Measurements from ENCODE around the gene RAB36. TPM values are rescaled to one million over a fixed set of nuclear protein-coding genes. Genes with fewer than 3 reads are reported as not detected.
A peak's percentile ranks its signal among the peaks of the same experiment; 100 is the strongest.

Gene RAB36, protein sequence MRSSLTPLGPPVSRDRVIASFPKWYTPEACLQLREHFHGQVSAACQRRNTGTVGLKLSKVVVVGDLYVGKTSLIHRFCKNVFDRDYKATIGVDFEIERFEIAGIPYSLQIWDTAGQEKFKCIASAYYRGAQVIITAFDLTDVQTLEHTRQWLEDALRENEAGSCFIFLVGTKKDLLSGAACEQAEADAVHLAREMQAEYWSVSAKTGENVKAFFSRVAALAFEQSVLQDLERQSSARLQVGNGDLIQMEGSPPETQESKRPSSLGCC
- 1 to 10 TPM in 9 of 12 donors, under 1 TPM in 1, not detected in 2; 0.85 to 3.7 (median 1.4) TPM for polyA plus RNA-seq (ENCODE audit: insufficient read length in 12 of 12)
- long read RNA-seq, donor 1, result 0 reads
- long read RNA-seq, donor 2, result 0 reads
- long read RNA-seq, donor 3, result 0 reads
- long read RNA-seq, donor 4, result 0 reads
- long read RNA-seq, donor 5, result 0 reads
- long read RNA-seq, donor 6, result 0 reads
- long read RNA-seq, donor 7, result 0 reads
- long read RNA-seq, donor 8, partial matches to known transcripts, result 0 of 1 reads
- long read RNA-seq, donor 8, other reads (novel, unspliced or antisense), result 0 of 1 reads
- long read RNA-seq, donor 9, partial matches to known transcripts, result 0 of 1 reads
- long read RNA-seq, donor 9, other reads (novel, unspliced or antisense), result 0 of 1 reads
- long read RNA-seq, donor 10, result 0 reads
- long read RNA-seq, donor 11, partial matches to known transcripts, result 0 of 1 reads
- long read RNA-seq, donor 11, other reads (novel, unspliced or antisense), result 0 of 1 reads

DNA sequence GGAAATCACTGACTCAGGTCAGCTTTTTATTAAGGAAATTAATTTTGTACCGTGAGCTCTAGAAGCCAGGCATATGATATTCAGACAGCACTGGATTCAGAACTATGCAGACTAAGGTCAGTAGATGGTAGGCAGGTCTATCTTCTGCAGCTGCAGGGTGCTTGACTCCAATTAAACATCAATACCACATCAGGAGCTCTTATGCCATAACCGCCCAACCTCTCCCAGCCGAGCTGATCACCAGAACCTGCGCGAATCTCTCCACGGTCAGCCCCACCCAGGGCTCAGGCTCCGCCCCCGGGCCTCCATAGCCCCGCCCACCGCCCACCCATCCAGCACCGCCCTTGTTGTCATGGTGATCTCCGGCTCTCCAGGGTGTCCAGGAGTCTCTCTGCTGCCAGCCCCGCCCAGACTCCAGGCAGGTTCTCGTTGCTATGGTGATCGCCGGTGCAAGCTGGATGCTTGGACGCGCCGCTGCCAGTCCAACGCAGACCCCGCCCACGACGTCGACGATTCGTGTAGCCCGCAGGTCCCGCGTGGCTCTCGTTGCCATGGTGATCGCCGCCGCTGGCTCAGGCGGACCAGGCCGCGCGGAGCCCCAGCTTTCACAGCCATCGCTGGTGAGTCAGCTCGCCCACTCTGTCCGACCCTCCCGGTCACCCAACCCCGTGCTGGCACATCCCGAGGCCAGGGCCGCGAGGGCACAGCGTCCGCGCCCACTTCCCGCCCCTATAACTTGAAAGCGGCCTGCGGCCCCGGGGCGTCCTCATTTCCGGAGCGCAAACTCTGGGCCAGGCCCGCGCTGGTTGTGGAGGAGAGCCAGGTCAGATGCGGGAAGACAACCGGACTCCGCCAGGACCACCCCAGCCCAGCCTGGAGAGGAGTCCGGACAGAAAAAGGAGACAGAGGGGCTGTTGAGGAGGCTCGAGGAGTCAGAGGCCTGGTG, at the start of gene RAB36:
TSS of gene RAB36 (plus strand) at position 546 of the 946 bp plus-strand sequence. CDS start 1,140 bp downstream, outside the sequence.
- peak; percentile 93 for DNase-seq

- no peak for DNase-seq
Measured at GRCh38 chr22:23095733-23096342, 49.4 kb upstream of the RAB36 start.

DNA sequence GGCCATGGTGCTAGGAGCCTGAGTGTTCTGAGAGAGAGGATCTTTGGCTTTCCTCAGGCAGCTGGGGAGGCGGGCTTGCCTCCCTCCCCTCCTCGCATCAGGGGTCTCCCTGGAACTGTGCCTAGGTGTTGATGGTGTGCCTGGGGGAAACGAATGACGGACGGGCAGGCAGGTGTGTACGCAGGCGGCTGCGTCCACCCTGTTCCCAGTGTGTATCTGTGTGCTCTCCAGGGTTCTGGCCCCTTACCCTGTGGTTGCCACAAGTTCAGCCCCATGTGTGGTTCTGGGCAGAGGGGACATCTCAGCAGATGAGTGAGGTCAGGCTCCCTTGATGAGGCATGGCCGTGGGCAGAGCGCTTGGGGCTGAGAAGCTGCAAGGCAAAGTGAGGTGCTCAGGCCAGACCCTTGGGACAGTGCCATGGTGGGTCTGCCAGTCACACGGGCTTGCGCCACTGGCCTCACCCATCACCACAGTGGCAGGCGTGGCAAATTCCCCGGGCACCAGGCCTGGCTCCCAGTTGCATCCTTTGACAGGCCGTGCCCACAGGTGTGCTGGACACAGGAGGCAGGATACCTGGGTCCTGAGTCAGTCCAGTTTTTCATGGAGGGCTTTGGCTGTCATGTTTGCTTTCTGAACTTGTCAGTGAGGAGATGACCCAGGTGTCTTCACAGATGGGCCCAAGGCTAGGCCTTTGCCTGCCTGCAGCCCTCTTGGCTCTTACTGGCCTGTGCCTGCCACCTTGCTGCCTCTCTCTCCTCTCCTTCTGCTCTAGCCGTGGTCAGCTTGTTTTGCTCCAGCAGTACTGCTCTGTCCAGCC, 47.7 kb upstream of the RAB36 start:
- no peak for DNase-seq

- no peak for DNase-seq
Measured at GRCh38 chr22:23098230-23098705, 47.0 kb upstream of the RAB36 start.

GRCh38 chr22:23098718-23099530, 46.4 kb upstream of the RAB36 start:
- no peak for DNase-seq

GRCh38 chr22:23099531-23099804, 45.8 kb upstream of the RAB36 start:
- DNase-seq, result no peak

- no peak for DNase-seq
Measured at GRCh38 chr22:23100124-23100801, 45.0 kb upstream of the RAB36 start.

- no peak for DNase-seq
Measured at GRCh38 chr22:23101524-23101923, 43.8 kb upstream of the RAB36 start.

GRCh38 chr22:23102002-23102655, 43.1 kb upstream of the RAB36 start:
- DNase-seq, result no peak

DNA sequence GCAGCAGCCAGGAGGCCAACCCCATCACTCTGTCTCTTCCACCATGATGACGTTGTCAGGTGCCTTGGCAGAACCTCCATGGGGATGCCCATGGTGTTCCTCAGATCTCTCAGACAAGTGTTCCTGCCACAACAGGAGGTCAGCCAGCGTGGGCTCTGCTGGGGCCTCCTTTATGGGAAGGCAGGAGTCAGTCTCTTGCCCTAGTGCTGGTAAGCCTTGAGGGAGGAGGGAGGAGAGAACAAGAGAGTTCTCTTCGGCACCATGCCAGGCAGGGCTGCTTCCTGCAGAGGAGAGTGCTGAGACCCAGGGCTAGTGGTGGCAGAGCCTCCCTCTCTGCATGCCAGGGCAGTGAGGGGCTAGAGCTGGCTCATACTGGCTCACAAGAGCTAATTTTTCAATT, 42.5 kb upstream of the RAB36 start:
- no peak for DNase-seq

GRCh38 chr22:23103199-23103954, 41.9 kb upstream of the RAB36 start:
- no peak for DNase-seq

DNA sequence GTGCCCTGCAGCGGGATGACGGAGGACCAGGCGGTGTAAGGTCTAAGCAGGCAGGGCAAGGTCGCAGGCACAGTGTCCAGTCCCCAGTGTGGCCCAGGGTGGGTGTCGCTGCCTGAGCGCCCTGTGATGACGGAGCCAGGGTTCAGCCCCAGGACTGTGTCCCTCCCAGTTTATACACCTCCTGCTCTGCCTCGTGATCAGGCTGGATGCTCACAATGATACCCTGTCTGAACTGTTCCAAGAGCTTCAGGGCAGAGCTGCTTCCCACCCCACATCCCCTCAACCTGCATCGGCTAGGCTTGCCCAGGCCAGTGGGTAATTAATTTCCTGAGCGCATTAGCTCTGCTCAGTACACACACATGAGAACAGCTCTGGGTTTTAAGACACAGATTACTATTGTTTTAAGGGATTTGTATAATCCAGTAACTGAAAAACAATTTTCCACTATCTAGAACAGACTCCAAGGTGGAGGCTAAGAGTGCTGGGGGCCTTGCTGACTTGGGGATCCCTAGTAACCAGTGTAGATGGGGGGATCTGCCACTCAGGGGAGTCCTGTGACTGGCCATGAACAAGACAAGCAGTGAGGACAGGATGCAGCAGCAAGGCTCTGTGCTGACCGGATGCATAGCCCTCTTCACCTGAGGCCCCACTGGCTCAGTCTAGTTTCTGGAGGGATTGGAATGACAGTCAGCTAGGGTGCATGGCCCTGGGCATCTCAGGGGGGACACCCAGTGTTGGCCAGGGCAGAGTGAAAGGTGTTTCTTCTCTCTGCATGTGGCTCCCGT, 40.9 kb upstream of the RAB36 start:
- no peak for DNase-seq

GRCh38 chr22:23105304-23105703, 40.0 kb upstream of the RAB36 start:
- DNase-seq, result no peak

- DNase-seq, result no peak
Measured at GRCh38 chr22:23105919-23106318, 39.4 kb upstream of the RAB36 start.

DNA sequence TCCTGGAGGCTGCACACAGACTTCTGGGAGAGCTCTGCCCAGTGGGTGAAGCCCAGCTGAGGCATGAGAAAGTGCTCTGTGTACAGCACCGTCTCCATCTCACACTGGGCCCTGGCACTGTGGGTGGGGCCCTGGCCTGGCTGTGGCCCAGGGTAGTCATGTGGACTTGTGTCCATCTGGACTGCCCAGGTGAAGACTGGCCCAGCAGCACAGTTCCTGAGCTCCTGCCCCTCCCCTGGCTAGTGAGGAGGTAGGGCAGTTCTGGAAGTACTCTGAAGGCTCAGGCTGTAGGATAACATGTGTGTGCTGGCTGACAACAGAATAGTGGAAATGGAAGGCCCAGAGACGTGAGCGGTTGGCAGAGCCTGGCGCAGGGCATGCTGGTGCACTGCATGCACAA, 38.9 kb upstream of the RAB36 start:
- no peak for DNase-seq

DNA sequence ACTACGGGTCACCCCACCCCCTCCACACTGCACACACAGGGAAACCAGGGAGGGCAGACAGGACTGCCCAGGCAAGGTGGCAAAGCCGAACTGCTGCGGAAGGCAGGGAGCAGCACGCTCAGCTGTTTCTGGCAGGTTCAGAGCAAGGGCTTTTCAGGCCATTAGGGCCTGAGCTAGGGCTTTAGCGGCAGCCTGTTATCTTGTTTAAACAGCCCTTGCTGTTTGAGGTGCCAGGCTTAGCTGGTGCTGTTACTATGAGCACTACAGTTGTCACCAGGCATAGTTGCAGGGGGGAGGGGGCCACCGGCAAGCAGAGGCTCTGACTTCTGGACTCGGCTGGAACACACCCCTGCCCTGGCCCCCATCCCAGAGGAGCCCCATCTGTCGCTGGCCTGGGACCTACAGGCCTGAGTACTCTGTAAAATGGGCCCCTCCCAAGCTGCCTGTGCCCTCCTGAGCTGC, 38.3 kb upstream of the RAB36 start:
- peak; percentile 32 for DNase-seq
